Astrocyte (in vitro differentiated cells and primary cell): Measurements from ENCODE around the gene PLEKHF1.

Experiments
- CTCF ChIP-seq: IDR thresholded peaks from 2 replicates; pipeline ENCODE4 v1.5.1; 2011; ENCODE audit warnings: low read depth, mild to moderate bottlenecking, inconsistent platforms, low read length, moderate library complexity; ENCODE audit not compliant: insufficient read depth
- EZH2 ChIP-seq: IDR thresholded peaks from 2 replicates; pipeline ENCODE4 v1.6.1; 2012; ENCODE audit warnings: mild to moderate bottlenecking, low read length, inconsistent platforms; ENCODE audit not compliant: insufficient read depth

GRCh38 chr19:29645911-29646310 lies 19.4 kb upstream of the PLEKHF1 start:
- no peak for TF ChIP-seq EZH2
- no peak for TF ChIP-seq CTCF
